IPS-18c (cell line): ENCODE results near the gene RGL3.

ENCODE experiments used
- H3K4me3 ChIP-seq: 2 replicates; pipeline ENCODE4 v1.7.0; 2013; ENCODE audit warnings: low read depth, mild to moderate bottlenecking, low read length, moderate library complexity; ENCODE audit not compliant: insufficient read depth
- H3K9me3 ChIP-seq: one replicate; pipeline ENCODE4 v1.6.1; 2013; ENCODE audit warnings: mild to moderate bottlenecking, low read length, moderate library complexity; ENCODE audit not compliant: control insufficient read depth, insufficient read depth

The RGL3 gene

DNA sequence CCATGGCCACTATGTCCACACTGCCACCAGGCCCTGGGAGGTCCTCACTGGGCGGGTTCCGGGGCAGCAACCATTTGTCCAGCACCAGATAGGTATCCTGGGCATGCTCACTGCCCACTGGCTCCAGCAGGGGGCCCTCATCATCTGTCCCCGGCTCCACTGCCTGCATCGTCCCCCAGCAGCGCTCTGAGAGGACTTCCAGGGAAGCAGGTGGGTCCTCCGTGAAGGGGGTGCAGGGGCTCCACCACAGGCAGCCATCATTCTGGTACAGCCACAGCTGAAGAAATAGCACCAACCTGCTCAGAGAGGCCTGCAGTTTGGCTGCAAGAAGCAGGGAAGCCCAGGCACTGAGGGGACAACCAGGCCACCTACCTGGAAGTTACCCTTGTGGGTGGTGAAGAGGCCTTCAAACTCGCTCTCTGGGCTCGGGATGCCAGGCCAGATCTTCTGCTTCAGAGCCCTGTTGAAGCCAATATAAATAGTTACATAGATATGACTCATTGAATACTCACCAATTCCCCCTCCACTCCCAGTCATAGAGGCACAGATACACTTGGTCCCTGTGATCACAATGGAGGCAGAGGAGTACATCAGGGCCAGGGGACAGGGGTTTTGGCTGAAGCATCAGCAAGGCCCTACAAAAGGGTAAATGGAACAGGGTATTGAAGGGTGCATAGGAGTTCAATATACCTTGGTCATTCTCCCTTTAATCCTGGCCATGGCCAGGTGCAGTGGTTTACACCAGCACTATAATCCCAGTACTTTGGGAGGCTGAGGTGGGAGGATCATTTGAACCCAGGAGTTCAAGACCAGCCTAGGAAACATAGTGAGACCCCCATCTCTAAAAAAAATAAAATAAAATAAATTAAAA, 40.6 kb downstream of the RGL3 start:
- H3K4me3 ChIP-seq: no peak overlapping the region
- peaks cover 2% of the 10 kb centered on the region for H3K9me3 ChIP-seq

DNA sequence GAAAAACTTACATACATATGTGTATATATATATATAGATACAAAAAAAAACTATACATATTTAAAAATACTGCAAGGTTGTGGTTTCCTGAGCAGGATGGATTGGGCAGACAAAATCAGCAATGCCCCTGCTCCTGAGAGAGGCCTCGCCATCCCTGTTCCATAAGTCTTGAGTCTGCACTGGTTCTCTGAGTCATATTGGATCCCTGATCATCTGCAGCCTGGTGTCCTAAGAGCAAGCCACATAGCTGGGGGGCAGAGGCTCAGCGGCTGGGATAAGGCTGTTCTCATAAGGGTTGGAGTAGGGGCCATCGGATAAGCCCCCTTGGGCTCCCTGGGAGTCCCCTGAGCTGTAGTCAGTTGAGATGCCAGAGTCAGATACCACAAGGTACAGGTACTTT, 41.4 kb downstream of the RGL3 start:
- Histone ChIP-seq H3K9me3 (peaks cover 2% of the 10 kb centered on the region), H3K4me3 (no peak overlapping the region)

DNA sequence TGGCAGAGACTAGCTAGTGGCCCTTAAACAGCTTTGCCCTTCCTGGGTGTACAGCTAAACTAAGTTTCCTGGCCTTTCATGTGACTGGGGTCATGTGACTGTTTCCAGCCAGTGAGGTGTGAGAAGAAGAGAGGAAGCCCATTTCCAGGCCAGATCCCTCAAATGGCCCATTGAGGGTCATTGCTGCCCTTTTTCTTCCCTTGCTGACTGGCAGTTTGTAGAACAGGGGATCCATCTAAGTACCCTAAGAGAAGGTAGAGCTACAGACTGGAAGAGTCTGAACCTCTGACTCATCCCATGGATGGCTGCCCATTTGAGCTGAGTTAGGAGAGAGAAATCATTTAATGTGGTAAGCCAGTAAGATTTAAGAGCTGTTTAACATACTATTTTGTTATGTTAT, 41.9 kb downstream of the RGL3 start:
- H3K4me3 ChIP-seq: no peak overlapping the region

DNA sequence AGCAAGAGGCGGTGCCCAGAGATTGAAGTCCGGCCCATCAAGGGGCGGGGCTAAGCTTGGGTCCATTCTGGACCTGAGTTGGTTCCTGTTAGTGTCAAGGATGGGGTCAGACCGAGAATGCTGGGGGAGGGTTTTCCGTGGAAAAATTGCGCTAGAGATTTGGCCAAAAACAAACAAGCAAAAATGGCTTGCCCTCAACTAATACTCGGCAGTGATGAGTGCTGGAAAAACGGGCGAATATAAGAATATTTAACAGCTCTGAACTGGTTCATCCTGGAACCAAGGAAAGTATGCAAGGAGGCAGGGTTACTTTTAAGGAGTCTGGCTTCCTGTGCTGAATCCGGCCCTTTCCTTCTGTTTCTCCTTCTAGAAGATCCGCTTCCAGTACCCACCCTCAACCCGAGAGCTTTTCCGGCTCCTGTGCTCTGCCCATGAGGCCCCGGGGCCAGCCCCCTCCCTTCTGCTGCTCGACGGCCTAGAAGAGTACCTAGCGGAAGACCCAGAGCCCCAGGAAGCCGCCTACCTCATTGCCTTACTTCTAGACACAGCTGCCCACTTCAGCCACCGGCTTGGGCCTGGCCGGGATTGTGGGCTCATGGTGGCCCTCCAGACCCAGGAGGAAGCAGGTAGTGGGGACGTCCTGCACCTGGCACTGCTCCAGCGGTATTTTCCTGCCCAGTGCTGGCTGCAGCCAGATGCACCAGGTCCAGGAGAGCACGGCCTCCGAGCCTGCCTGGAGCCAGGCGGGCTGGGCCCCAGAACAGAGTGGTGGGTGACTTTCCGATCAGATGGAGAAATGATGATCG, 43.8 kb downstream of the RGL3 start:
- peak overlapping the region; percentile 50 for H3K4me3 ChIP-seq

More for the DNA sequence above, 41.9 kb downstream of the RGL3 start:
- peaks cover 2% of the 10 kb centered on the region for H3K9me3 ChIP-seq

DNA sequence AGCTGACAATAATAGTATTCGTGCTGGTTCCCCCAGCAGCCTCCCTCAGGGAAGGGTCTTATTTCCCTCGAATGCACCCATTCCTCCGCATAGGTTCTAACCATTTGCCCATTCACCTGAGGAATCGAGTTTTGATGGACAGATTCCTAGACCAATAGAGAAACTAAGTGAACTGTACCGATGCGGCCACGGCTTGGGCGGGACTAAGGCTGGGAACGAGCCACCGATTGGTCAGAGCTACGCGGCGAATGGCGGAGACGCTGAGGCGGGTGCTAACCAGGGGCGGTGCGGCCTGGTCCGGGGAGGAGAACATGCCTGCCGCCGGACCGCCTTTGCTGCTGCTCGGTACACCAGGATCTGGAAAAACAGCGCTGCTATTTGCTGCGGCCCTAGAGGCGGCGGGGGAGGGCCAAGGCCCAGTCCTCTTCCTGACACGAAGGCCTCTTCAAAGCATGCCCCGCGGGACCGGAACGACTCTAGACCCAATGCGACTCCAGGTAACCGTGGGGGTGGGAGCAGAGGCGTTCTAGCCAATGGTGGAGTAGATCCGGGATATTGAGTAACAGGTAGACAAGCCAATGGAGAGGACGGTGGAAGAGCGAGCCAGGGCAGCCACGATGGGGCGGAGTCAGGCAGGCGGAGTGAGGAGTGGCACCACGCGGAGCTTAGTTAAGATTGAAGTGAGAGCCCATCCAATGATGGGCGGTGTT, 44.5 kb downstream of the RGL3 start, which contains the start of gene SWSAP1:
TSS of gene SWSAP1 (plus strand) at position 234 of the 710 bp plus-strand sequence. CDS start at position 249, 15 bp downstream.
- H3K9me3 ChIP-seq: no peaks in the 10 kb centered on the region
- H3K4me3 ChIP-seq: peak within 1 kb of the TSS; percentile 87

More for the DNA sequence above, 43.8 kb downstream of the RGL3 start:
- no peaks in the 10 kb centered on the region for H3K9me3 ChIP-seq

DNA sequence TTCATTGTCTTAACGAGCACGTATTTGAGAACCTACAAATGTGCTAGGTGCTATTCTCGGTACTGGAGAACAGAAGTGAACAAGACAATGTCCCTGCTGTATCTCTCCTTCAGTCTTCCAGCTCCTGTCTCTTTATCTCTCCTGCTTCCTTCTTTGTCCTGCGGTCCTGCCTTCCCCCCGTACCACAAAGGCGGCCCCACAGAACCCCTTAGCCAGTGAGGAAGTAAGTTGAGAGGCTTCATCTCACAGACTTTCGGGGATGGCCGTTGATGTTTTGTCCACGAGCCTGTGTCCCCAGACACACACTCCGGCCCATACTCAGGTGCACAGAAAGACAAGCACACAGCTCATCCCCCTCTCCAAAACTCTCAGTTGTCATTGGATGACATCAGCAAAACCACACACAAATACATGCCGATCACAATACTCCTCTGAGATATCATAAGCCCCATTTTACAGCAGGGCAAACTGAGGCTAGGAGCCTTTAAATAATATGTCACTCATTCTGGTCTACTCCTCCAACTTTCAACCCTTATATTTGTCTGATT, 45.2 kb downstream of the RGL3 start:
- Histone ChIP-seq H3K4me3 (peak overlapping the region; percentile 87; the same call in 1 of the 2 replicates), H3K9me3 (no peaks in the 10 kb centered on the region)

DNA sequence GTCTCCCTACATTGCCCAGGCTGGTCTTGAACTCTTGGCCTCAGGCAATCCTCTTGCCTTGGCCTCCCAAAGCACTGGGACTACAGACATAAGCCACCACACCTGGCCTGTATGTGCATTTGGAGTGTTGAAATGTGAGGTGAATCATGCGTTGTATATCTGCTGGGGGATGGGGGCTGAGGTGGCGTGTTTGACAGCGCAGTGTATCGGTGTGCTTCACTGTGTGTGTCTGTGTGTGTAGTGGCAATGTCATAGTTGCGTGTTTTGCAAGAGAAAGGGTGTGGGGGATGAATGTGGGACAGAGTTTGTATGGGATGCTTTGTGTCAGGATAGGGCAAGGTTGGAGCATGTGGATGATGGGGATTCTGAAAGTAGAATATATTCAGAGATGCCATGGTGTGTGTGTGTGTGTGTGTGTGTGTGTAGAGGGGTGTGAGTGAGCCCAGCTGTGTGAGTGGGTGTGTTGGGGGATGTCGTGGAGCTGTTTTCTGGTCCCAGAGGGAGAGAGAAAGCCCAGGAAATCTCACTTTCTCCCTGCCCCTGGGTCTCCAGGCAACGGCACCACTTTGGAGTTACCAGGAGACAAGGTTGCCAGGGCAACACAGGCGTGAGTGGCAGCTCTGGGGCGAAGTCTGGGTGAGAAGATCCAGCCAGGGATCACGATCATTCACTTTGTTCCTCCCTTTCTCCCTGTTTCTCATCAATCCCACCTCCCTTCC, 45.8 kb downstream of the RGL3 start:
- Histone ChIP-seq H3K4me3 (no peak overlapping the region), H3K9me3 (no peaks in the 10 kb centered on the region)

DNA sequence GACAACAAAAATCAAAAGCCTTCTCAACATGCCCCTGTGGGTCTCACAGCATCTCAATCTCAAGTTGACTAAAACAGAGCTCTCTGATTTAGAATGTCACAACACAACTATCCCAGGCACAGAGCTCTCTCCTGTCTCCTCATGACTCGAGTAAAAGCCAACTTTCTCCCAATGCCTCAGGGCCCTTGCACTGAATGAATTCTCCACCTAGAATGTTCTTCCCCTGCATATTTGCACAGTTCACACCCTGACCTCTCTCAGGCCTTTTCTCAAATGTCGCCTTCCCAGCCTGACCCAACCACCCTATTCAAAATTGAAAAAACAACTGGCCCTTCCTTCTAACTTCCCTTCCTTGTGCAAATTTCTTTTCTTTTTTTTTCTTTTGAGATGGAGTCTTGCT, 48.4 kb downstream of the RGL3 start:
- Histone ChIP-seq H3K9me3 (no peaks in the 10 kb centered on the region), H3K4me3 (no peak overlapping the region)

DNA sequence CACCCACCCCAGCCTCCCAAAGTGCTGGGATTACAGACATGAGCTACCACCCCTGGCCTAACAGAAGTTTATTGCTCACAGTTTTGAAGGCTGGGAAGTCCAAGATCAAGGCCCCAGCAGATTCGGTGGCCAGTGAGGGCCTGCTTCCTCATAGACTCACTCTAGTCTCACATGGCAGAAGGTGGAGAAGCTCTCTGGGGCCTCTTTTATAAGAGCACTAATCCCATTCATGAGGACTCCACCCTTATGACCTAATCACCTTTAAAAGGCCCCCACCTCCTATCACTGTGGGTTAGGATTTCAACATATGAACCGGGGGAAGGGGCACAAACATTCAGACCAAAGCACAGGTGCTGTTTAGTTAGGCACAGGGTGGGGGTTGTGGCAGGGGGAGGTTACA, 51.6 kb downstream of the RGL3 start:
- H3K9me3 ChIP-seq: no peaks in the 10 kb centered on the region
- no peak overlapping the region for H3K4me3 ChIP-seq

DNA sequence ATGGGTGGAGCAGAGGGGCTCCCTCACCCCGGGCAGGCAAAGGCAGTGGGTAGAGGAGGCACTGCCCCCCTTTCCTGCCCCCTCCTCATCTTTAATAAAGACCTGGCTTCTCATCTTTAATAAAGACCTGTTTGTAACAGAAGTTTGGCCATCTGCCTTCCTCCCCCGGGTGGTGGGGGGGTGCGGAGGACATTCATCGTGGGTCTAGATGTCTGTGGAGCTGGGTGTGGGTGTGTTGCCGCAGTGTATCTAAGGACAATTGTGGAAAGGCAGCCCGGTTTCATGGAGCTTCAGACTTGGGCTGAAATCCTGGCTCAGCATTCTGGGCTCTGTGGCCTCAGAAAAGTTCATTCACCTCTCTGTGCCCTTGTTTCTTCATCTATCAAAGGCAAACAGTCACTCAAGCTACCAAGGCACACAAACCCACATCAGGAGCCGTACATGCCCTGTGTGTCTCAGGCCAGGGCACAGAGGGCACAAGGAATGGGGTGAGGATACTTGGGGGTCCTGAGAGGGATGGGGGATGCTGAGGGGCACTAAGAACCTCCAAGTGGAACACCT, 53.5 kb downstream of the RGL3 start:
- Histone ChIP-seq H3K9me3 (no peaks in the 10 kb centered on the region), H3K4me3 (no peak overlapping the region)

DNA sequence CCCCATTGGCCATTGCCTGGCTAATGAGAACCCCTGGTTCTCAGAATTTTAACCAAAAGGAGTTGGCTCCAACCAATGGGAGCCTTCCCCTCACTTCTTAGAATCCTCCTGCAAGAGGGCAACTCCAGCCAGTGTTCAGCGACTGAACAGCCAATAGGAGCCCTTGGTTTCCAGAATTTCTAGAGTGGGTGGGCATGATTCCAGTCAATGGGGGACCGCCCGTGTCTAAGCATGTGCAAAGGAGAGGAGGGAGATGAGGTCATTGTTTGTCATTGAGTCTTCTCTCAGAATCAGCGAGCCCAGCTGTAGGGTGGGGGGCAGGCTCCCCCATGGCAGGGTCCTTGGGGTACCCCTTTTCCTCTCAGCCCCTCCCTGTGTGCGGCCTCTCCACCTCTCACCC, 54.2 kb downstream of the RGL3 start:
- no peaks in the 10 kb centered on the region for H3K9me3 ChIP-seq
- no peak overlapping the region for H3K4me3 ChIP-seq

DNA sequence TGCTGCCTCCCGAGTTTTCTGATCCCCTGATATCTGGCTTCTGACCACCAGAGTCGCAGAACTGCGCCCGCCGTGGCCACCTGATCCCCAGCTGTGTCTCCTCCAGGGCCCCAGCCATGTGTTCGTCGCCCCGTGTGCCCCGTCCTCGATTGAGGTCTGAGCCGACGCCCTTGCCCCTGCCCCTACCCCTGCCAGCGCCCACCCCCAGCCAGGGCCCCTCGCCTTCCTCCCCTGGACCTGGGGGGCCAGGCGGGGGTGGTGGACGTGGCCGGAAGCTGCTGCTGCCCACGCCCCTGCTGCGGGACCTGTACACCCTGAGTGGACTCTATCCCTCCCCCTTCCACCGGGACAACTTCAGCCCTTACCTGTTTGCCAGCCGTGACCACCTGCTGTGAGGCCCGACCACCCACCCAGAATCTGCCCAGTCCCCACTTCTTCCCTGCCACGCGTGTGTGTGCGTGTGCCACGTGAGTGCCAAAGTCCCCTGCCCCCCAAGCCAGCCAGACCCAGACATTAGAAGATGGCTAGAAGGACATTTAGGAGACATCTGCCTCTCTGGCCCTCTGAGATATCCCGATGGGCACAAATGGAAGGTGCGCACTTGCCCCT, 54.7 kb downstream of the RGL3 start:
- no peak overlapping the region for H3K4me3 ChIP-seq
- H3K9me3 ChIP-seq: no peaks in the 10 kb centered on the region

DNA sequence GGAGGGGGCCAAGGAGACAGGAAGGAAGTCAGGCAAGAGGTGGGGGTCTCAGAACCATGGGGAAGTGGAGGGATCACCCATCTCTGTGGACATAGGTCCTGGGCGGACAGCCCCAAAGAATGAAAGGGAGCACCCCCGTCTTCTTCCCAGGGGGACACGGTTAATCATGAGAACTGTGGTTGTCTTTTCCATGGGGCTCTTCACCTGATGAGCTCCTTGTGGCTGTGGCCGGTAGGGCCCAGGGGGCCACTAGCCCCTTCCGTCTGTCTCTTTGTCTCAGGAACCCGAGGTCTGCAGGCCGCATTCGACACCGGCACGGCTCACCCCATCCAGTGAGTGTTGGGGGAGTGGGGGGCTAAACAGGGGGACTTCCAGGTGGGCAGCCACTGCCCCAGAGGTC, 55.2 kb downstream of the RGL3 start:
- Histone ChIP-seq H3K4me3 (no peak overlapping the region), H3K9me3 (no peaks in the 10 kb centered on the region)

DNA sequence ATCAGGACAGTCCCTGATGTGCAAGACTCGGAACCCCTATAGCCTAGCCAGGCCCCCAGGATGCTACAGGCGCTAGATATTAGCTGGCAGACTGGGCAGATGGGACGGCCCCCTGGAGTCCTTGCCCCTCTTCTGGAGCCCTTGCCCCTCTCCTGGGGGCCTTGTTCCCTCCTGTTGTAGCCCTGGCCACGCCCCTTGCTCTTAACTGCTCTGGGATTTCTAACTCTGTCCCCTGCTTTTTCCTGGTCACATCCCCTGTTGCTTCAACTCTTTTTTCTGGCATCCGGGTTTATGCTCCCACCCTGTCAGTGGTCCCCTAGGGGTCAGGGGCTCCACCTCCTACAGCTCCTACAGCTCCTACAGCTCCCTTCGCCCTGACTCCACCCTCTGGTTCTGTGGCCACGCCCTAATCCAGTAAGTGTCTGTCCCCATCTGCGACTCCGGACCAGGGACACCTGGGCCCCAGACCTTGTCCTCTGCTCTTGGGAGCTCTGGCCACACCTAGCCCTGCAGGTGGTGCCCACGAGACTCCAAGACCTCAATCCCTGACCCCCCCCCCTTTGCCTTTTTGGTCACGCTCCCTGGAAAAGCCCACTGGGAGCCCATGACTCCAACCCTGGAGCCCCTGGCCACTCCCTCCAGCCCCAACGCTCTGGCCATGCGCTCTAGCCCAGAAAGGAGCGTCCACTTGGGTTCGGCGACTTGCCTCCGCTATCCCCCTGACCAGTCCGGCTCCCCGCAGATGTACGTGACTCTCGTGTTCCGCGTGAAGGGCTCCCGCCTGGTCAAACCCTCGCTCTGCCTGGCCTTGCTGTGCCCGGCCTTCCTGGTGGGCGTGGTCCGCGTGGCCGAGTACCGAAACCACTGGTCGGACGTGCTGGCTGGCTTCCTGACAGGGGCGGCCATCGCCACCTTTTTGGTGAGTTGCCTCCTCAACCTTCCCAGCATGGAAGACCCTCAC, 57.1 kb downstream of the RGL3 start:
- no peaks in the 10 kb centered on the region for H3K9me3 ChIP-seq
- peak overlapping the region; percentile 65 for H3K4me3 ChIP-seq
